ENCODE measurements around the gene ABCC1.
"Not testable (repeated sequence)": the region's sequence is repeated elsewhere in the genome, so short reads cannot be mapped to it uniquely, and the experiment has no call there.

Gene ABCC1
- total RNA-seq = 286 reads per million, percentile 95 among the genes with 10 or more reads in this experiment

DNA sequence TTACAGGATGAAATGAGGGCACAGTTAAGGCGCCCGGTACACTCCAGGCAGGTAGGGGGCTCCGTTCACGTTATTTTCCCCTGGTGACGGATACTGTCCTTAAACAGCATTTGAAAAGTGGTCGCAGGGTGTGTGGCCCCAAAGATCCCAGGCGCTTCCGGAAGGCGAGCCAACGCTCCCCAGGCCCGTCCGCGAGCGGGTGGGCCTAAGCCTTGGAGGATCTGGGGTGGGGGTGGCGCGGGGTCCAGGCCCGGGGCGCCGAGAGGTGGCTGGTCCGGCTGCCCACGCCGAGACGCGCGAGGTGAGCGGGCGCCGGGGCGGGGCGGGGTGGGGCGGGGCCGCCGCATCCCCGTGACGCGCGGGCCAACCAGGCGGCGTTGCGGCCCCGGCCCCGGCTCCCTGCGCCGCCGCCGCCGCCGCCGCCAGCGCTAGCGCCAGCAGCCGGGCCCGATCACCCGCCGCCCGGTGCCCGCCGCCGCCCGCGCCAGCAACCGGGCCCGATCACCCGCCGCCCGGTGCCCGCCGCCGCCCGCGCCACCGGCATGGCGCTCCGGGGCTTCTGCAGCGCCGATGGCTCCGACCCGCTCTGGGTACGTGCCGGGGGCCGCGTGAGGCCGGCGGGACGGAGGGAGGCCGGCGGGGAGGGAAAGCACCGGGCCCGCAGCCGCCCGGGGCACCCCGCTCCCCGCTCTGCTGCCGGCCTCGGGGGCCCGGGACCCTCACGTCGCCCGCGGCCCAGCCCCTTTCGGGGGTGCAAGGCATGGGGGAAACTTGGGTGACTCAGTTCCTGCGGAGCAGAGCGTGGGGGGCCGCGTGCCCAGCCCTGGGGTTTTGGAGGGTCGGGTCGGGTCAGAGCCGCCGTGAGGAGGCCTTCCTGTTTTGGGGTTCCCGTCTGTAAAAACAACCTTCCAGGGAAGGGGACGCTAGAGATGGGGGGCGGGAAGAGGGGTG, at the start of gene ABCC1:
TSS of gene ABCC1 (plus strand) at position 407 of the 951 bp plus-strand sequence. CDS start at position 543, 136 bp downstream.
- peak; percentile 50 for DNase-seq

- DNase-seq = no peak
Measured at GRCh38 chr16:15900357-15900756, 49.1 kb upstream of the ABCC1 start.

GRCh38 chr16:15900901-15901500, 48.4 kb upstream of the ABCC1 start:
- DNase-seq = no peak

- DNase-seq = no peak
Measured at GRCh38 chr16:15903960-15904359, 45.5 kb upstream of the ABCC1 start.

- DNase-seq = no peak
Measured at GRCh38 chr16:15906439-15906838, 43.0 kb upstream of the ABCC1 start.

GRCh38 chr16:15907863-15908478, 41.4 kb upstream of the ABCC1 start:
- DNase-seq = no peak

GRCh38 chr16:15911198-15911597, 38.2 kb upstream of the ABCC1 start:
- no peak for DNase-seq

DNA sequence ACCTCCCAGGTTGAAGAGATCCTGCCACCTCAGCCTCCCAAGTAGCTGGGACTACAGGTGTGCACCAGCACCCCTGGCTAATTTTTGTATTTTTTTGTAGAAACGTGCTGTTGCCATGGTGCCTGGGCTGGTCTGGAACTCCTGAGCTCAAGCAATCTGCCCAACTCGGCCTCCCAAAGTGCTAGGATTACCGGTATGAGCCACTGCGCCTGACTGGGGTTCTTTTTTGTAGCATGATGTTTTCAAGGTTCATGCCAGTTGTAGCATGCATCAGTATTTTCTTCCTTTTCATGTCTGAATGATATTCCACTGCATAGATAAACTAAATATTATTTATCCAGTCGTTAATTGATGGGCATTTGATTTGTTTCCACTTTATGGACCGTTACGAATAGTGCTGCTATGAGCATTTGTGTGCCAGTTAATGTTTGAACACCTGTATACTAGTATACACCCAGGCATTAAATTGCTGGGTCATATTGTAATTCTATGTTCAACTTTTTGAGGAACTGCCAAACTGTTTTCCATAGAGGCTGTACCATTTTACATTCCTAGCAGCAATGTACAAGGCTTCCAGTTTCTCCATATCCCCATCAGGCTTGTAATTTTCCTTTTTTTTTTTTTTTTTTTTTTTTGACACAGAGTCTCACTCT, 36.2 kb upstream of the ABCC1 start:
- DNase-seq = no peak

GRCh38 chr16:15915555-15916081, 33.8 kb upstream of the ABCC1 start:
- DNase-seq = no peak

DNA sequence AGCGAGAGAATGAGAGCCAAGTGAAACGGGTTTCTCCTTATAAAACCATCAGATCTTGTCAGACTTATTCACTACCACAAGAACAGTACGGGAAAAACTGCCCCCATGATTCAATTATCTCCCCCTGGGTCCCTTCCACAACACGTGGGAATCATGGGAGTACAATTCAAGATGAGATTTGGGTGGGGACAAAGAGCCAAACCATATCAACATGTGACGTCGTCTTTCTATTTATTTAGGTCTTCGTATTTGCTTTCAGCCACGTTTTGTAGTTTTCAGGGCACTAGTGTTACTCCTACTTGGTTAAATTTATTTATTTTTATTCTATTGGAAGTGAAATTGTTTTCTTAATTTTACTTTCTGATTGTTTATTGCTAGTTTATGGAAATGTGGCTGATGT, 33.1 kb upstream of the ABCC1 start:
- no peak for DNase-seq

DNA sequence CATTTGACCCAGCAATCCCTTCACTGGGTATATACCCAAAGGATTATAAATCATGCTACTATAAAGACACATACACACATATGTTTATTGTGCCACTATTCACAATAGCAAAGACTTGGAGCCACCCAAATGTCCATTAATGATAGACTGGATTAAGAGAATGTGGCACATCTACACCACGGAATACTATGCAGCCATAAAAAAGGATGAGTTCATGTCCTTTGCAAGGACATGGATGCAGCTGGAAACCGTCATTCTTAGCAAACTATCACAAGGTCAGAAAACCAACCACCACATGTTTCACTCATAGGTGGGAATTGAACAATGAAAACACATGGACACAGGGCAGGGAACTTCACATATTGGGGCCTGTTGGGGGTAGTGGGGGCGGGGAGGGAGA, 31.1 kb upstream of the ABCC1 start:
- DNase-seq = not testable (repeated sequence)

DNA sequence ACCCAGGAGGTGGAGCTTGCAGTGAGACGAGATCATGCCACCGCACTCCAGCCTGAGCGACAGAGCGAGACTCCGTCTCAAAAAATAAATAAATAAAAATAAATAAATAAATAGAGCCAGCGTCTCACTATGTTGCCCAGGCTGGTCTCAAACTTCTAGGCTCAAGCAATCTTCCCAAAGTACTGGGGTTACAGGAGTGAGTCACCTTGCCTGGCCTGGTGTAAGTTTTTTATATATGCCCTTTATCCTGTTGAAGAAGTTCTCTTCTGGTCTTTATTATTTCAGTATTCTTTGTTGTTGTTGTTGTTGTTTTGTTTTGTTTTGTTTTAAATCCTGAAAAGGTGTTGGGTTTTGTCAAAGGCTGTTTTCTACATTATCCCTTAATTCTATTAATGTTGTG, 30.1 kb upstream of the ABCC1 start:
- DNase-seq = no peak

DNA sequence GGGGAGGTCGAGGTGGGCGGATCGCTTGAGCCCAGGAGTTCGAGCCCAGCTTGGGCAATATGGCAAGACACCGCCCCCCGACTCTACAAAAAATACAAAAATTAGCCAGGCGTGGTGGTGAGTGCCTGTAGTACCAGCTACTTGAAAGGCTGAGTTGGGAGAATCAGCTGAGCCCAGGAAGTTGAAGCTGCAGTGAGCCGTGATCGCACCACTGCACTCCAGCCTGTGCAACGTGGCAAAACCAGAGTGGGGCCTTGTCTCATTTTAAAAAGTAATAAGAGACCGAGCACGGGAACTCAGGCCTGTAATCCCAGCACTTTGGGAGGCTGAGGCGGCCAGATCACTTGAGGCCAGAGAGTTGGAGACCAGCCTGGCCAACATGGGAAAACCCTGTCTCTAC, 24.4 kb upstream of the ABCC1 start:
- no peak for DNase-seq

GRCh38 chr16:15925631-15926030, 23.8 kb upstream of the ABCC1 start:
- DNase-seq = no peak

- no peak for DNase-seq
Measured at GRCh38 chr16:15928261-15929104, 20.9 kb upstream of the ABCC1 start.

DNA sequence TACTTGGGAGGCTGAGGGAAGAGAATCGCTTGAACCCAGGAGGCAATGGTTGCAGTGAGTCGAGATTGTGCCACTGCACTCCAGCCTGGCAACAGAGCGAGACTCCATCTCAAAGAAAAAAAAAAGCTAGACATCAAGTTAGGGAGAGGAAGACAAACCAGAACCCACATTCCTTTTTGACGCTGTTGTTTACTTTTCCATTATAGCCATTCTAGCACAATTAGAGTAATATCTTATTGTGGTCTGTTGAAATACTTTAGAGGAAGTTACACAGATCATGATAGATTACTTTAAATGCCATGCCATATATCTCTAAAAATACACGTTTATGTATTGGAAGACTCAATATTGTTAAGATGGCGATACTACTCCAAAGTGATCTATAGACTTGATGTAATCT, 16.5 kb upstream of the ABCC1 start:
- DNase-seq = no peak

- DNase-seq = no peak
Measured at GRCh38 chr16:15933781-15934180, 15.6 kb upstream of the ABCC1 start.

DNA sequence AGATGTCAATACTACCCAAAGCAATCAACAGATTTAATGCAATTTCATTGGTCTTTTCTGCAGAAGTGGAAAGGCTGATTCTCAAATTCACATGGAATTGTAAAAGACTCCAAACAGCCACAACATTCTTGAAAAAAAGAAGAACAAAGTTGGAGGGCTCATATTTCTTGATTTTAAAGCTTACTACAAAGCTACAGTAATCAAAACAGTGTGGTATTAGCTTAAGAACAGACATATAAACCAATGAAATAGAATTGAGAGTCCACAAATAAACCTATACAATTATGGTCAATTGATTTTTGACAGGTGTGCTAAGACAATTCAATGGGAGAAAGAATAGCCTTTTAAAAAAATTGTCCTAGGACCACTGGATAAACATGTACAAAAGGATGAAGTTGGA, 14.4 kb upstream of the ABCC1 start:
- DNase-seq = no peak

DNA sequence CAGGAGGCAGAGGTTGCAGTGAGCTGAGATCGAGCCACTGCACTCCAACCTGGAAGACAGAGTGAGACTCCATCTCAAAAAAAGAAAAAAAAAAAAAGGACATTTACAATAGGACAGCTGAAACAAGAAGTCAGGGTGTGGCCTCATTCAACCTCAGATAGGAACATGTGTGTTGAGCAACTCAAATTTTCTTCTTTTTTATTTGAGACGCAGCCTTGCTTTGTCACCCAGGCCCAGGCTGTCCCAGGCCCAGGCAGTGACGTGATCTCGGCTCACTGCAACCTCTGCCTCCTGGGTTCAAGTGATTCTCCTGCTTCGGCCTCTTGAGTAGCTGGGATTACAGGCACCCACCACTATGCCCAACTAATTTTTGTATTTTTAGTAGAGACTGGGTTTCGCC, 12.6 kb upstream of the ABCC1 start:
- DNase-seq = not testable (repeated sequence)

GRCh38 chr16:15942931-15943690, 6.3 kb upstream of the ABCC1 start:
- DNase-seq = no peak

Measured in effector CD4-positive, alpha-beta T cell (primary cell).